Hepatocyte (in vitro differentiated cells): Measurements from ENCODE around the gene A2ML1. TPM values are rescaled to one million over a fixed set of nuclear protein-coding genes. Genes with fewer than 3 reads are reported as not detected.

Experiments used
- DNase-seq: peaks from one replicate; pipeline ENCODE4 v3.0.0-alpha.2; 2016; ENCODE audit warnings: low spot score
- H2AFZ ChIP-seq: fragments of 200-600 bp; sonication (generic); 2 replicates; pipeline ENCODE4 v1.6.0; 2016; ENCODE audit warnings: antibody characterized with exemption, mild to moderate bottlenecking
- H3K27ac ChIP-seq: fragments of 200-600 bp; sonication (generic); 2 replicates; pipeline ENCODE4 v1.5.1; 2016; ENCODE audit warnings: mild to moderate bottlenecking
- H3K27me3 ChIP-seq: fragments of 200-600 bp; sonication (generic); 2 replicates; pipeline ENCODE4 v1.6.1; 2016
- H3K36me3 ChIP-seq: fragments of 200-600 bp; sonication (generic); replicated peaks from 2 replicates; pipeline ENCODE4 v1.5.1; 2016; ENCODE audit warnings: low read depth; ENCODE audit not compliant: insufficient read depth
- H3K4me1 ChIP-seq: fragments of 200-600 bp; sonication (generic); 2 replicates; pipeline ENCODE4 v1.5.1; 2016; ENCODE audit warnings: mild to moderate bottlenecking, moderate library complexity; ENCODE audit not compliant: insufficient read depth
- H3K4me2 ChIP-seq: fragments of 200-600 bp; sonication (generic); 2 replicates; pipeline ENCODE4 v1.6.0; 2016
- H3K4me3 ChIP-seq: fragments of 200-600 bp; sonication (generic); 2 replicates; pipeline ENCODE4 v1.5.1; 2016; ENCODE audit warnings: mild to moderate bottlenecking
- H3K79me2 ChIP-seq: fragments of 200-600 bp; sonication (generic); 2 replicates; pipeline ENCODE4 v1.6.0; 2017; ENCODE audit warnings: mild to moderate bottlenecking
- H3K9me2 ChIP-seq: fragments of 200-600 bp; sonication (generic); replicated peaks from 2 replicates; pipeline ENCODE4 v1.6.0; 2017; ENCODE audit warnings: mild to moderate bottlenecking; ENCODE audit not compliant: insufficient read depth
- H3K9me3 ChIP-seq: fragments of 200-600 bp; sonication (generic); 2 replicates; pipeline ENCODE4 v1.5.1; 2016; ENCODE audit warnings: low read depth, mild to moderate bottlenecking
- H4K20me1 ChIP-seq: fragments of 200-600 bp; sonication (generic); 2 replicates; pipeline ENCODE4 v1.6.0; 2016; ENCODE audit warnings: mild to moderate bottlenecking; ENCODE audit not compliant: insufficient read depth, poor library complexity, severe bottlenecking
- CTCF ChIP-seq: fragments of 200-600 bp; sonication (generic); IDR thresholded peaks from 2 replicates; pipeline ENCODE4 v1.5.1; 2016; ENCODE audit warnings: antibody characterized with exemption, mild to moderate bottlenecking; ENCODE audit not compliant: poor library complexity
- EZH2 ChIP-seq: fragments of 200-600 bp; sonication (generic); IDR thresholded peaks from 2 replicates; pipeline ENCODE4 v1.6.1; 2016; ENCODE audit warnings: antibody characterized with exemption, mild to moderate bottlenecking, borderline replicate concordance
- EZH2phosphoT487 ChIP-seq: fragments of 200-600 bp; sonication (generic); IDR thresholded peaks from one replicate; pipeline ENCODE4 v1.6.1; 2018; ENCODE audit warnings: antibody characterized with exemption, mild to moderate bottlenecking, low read depth, moderate library complexity; ENCODE audit not compliant: unreplicated experiment, severe bottlenecking
- WGBS: methylation state at CpG from one replicate; pipeline ENCODE4 v1.1.6; 2016; ENCODE audit warnings: low lambda C conversion rate; ENCODE audit errors: missing lambda C conversion rate; 5-methylcytosine and 5-hydroxymethylcytosine counted together
- polyA plus RNA-seq: library from polyadenylated mRNA; unstranded; fragments of >200 nt; fragmentation: Nextera tagmentation; extraction: Ambion mirVana; gene quantifications from 2 replicates; pipeline ENCODE4 v1.2.1, GENCODE V29; 2016
- total RNA-seq: library from RNA; depleted of rRNA; stranded (reverse); fragments of >200 nt; gene quantifications from 2 replicates; pipeline ENCODE4 v1.2.3, GENCODE V29; 2014

A2ML1 gene
- total RNA-seq (0.72 and 1.1 TPM in 2 replicates), polyA plus RNA-seq (0.38 and 1.0 TPM in 2 replicates)

GRCh38 chr12:8822298-8822697 is at the start of gene A2ML1:
TSS of gene A2ML1 (plus strand) at chr12:8822621. CDS start at chr12:8822652, 31 bp downstream.
- H3K79me2 ChIP-seq = no peaks in the 10 kb centered on the region
- H3K9me3 ChIP-seq = no peaks in the 10 kb centered on the region
- 95% methylated on average over 3 of the region's 3 CpGs for WGBS
- no peaks in the 10 kb centered on the region for H3K4me1 ChIP-seq
- no peak within 1 kb of the TSS for H3K4me3 ChIP-seq
- H3K27ac ChIP-seq = no peak within 1 kb of the TSS
- no peaks in the 10 kb centered on the region for H4K20me1 ChIP-seq
- H3K9me2 ChIP-seq = no peaks in the 10 kb centered on the region
- no peaks in the 10 kb centered on the region for H3K36me3 ChIP-seq
- no peaks in the 10 kb centered on the region for H3K27me3 ChIP-seq
- TF ChIP-seq CTCF (no peak), EZH2 (no peak), EZH2phosphoT487 (no peak)
- H2AFZ ChIP-seq = no peak within 1 kb of the TSS
- H3K4me2 ChIP-seq = no peak within 1 kb of the TSS
- no peak for DNase-seq

GRCh38 chr12:8773461-8773860 is 49.0 kb upstream of the A2ML1 start:
- WGBS = 86% methylated on average over 10 of the region's 10 CpGs

GRCh38 chr12:8779281-8779680 is 43.1 kb upstream of the A2ML1 start:
- Histone ChIP-seq H3K27me3 (no peaks in the 10 kb centered on the region), H3K4me3 (no peak overlapping the region), H3K9me2 (no peaks in the 10 kb centered on the region), H3K4me2 (no peak overlapping the region), H3K4me1 (no peaks in the 10 kb centered on the region), H3K27ac (no peak overlapping the region), H2AFZ (no peak overlapping the region), H3K36me3 (no peaks in the 10 kb centered on the region), H4K20me1 (no peaks in the 10 kb centered on the region), H3K9me3 (no peaks in the 10 kb centered on the region), H3K79me2 (no peaks in the 10 kb centered on the region)
- no peak for TF ChIP-seq CTCF
- no peak for DNase-seq
- 88% methylated on average over 4 of the region's 4 CpGs for WGBS

More at GRCh38 chr12:8773461-8773860, 49.0 kb upstream of the A2ML1 start:
- no peak overlapping the region for H3K4me2 ChIP-seq
- H2AFZ ChIP-seq = no peak overlapping the region
- H3K9me2 ChIP-seq = no peaks in the 10 kb centered on the region
- no peak overlapping the region for H3K4me3 ChIP-seq
- H3K27ac ChIP-seq = no peak overlapping the region
- no peak for DNase-seq
- no peaks in the 10 kb centered on the region for H3K4me1 ChIP-seq
- TF ChIP-seq EZH2phosphoT487 (no peak), EZH2 (no peak), CTCF (no peak)
- H3K9me3 ChIP-seq = no peaks in the 10 kb centered on the region
- H3K27me3 ChIP-seq = no peaks in the 10 kb centered on the region
- no peaks in the 10 kb centered on the region for H4K20me1 ChIP-seq
- H3K79me2 ChIP-seq = no peaks in the 10 kb centered on the region
- no peaks in the 10 kb centered on the region for H3K36me3 ChIP-seq

- no peaks in the 10 kb centered on the region for H3K79me2 ChIP-seq
- DNase-seq = no peak
- no peak overlapping the region for H3K27ac ChIP-seq
- no peaks in the 10 kb centered on the region for H3K9me3 ChIP-seq
- no peak overlapping the region for H3K4me3 ChIP-seq
- no peak overlapping the region for H3K4me2 ChIP-seq
- no peaks in the 10 kb centered on the region for H3K36me3 ChIP-seq
- no peaks in the 10 kb centered on the region for H3K27me3 ChIP-seq
- TF ChIP-seq CTCF (peak; percentile 4), EZH2 (no peak), EZH2phosphoT487 (no peak)
- no peaks in the 10 kb centered on the region for H4K20me1 ChIP-seq
- 92% methylated on average over 2 of the region's 2 CpGs for WGBS
- no peak overlapping the region for H2AFZ ChIP-seq
- H3K9me2 ChIP-seq = no peaks in the 10 kb centered on the region
- H3K4me1 ChIP-seq = no peaks in the 10 kb centered on the region
These were observed 42.6 kb upstream of the A2ML1 start for GRCh38 chr12:8779862-8780261.
